ENCODE data around the gene VPS13C.

DNA sequence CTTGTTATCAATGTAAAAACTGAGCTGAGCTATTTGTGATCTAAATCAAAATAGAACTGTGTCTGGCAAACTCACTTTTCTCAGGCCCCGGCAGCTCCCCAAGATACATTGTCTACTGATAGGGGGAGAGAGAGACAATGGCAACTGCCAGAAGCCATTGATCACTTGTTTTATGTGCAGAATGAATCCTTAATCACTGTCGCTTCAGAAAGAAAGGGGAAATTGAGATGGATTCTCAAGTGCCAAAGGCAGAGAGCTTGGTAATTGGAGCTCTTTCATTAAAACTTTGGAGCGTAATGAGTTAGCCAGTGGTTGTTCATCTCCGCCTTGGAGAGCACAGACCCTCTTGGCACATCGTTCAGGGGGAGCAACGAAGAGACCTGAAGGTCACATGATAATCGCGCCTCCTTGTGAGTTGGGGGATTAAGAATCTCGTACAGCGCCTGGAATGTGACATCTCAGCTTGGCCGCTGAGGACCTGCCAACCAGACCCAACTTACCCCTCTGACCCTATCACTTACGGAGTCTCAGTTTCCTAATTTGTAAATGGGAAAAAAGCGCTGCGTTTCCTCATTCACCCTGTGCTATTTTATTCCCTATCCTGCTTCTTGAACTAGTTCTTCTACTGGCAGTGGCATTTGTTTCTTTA lies 252.8 kb downstream of the VPS13C start:
- TF ChIP-seq, protein P1, sequence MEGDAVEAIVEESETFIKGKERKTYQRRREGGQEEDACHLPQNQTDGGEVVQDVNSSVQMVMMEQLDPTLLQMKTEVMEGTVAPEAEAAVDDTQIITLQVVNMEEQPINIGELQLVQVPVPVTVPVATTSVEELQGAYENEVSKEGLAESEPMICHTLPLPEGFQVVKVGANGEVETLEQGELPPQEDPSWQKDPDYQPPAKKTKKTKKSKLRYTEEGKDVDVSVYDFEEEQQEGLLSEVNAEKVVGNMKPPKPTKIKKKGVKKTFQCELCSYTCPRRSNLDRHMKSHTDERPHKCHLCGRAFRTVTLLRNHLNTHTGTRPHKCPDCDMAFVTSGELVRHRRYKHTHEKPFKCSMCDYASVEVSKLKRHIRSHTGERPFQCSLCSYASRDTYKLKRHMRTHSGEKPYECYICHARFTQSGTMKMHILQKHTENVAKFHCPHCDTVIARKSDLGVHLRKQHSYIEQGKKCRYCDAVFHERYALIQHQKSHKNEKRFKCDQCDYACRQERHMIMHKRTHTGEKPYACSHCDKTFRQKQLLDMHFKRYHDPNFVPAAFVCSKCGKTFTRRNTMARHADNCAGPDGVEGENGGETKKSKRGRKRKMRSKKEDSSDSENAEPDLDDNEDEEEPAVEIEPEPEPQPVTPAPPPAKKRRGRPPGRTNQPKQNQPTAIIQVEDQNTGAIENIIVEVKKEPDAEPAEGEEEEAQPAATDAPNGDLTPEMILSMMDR (IDR thresholded peaks at IDR 0.05): no peak
- TF ChIP-seq POLR2AphosphoS5 (IDR thresholded peaks at IDR 0.05): no peak
- TF ChIP-seq POLR2A (IDR thresholded peaks at IDR 0.05): no peak
- no peak for TF ChIP-seq EP300 (IDR thresholded peaks at IDR 0.05)

Measured in stomach (tissue), 4 donors.